WTC11 (cell line): ENCODE results near the gene HP1BP3. TPM values are rescaled to one million over a fixed set of nuclear protein-coding genes. Genes with fewer than 3 reads are reported as not detected.

Source experiments
- ATAC-seq: fragments of 200-7000 bp; cut with Tn5 transposase; 2 replicates; pipeline ENCODE4 v1.10.0; 2021; ENCODE audit warnings: mild to moderate bottlenecking, moderate library complexity
- CTCF ChIA-PET: fragments of 300-600 bp; sonication (Branson Sonifier 250); formaldehyde crosslinking; loops from one replicate; lab custom pipeline; 2021; ENCODE audit warnings: antibody characterized with exemption; lab: Charles Lee
- POLR2A ChIA-PET: fragments of 350-600 bp; sonication (Branson Sonifier 250); formaldehyde crosslinking; loops from one replicate; lab custom pipeline; 2021; ENCODE audit warnings: antibody characterized with exemption; lab: Charles Lee
- DNase-seq: peaks from one replicate; pipeline ENCODE4 v3.0.0; 2021; ENCODE audit warnings: low spot score
- H3K27ac Mint-ChIP-seq: 2 replicates; pipeline ENCODE4 v1.8.0; 2021; ENCODE audit warnings: mixed read lengths
- H3K27me3 Mint-ChIP-seq: 2 replicates; pipeline ENCODE4 v1.8.0; 2021; ENCODE audit warnings: low read depth, mild to moderate bottlenecking, moderate library complexity, mixed read lengths
- H3K36me3 Mint-ChIP-seq: 2 replicates; pipeline ENCODE4 v1.8.0; 2021; ENCODE audit warnings: mixed read lengths
- H3K4me1 Mint-ChIP-seq: 2 replicates; pipeline ENCODE4 v1.8.0; 2022; ENCODE audit warnings: mixed read lengths
- H3K4me3 Mint-ChIP-seq: 2 replicates; pipeline ENCODE4 v1.8.0; 2021; ENCODE audit warnings: mild to moderate bottlenecking, moderate library complexity, mixed read lengths
- H3K9me3 Mint-ChIP-seq: 2 replicates; pipeline ENCODE4 v1.8.0; 2021; ENCODE audit warnings: mixed read lengths
- ARID4B ChIP-seq: sonication (generic); formaldehyde crosslinking; IDR thresholded peaks from 2 replicates; pipeline ENCODE4 v1.8.0; 2023; ENCODE audit warnings: missing genetic modification reagents, mild to moderate bottlenecking, borderline replicate concordance
- ATF6 ChIP-seq: sonication (generic); formaldehyde crosslinking; IDR thresholded peaks from 2 replicates; pipeline ENCODE4 v1.8.1; 2023; ENCODE audit warnings: mild to moderate bottlenecking, missing genetic modification reagents
- E2F4 ChIP-seq: sonication (generic); formaldehyde crosslinking; IDR thresholded peaks from 2 replicates; pipeline ENCODE4 v1.8.1; 2022; ENCODE audit warnings: low read depth, mild to moderate bottlenecking, moderate library complexity, missing genetic modification reagents, borderline replicate concordance
- FOXJ3 ChIP-seq: sonication (generic); formaldehyde crosslinking; IDR thresholded peaks from 2 replicates; pipeline ENCODE4 v1.9.0; 2021; ENCODE audit warnings: missing genetic modification reagents, mild to moderate bottlenecking, borderline replicate concordance
- FOXP1 ChIP-seq: sonication (generic); formaldehyde crosslinking; IDR thresholded peaks from 2 replicates; pipeline ENCODE4 v1.8.0; 2022; ENCODE audit warnings: missing genetic modification reagents, mild to moderate bottlenecking, moderate library complexity, borderline replicate concordance
- KAT7 ChIP-seq: sonication (generic); formaldehyde crosslinking; IDR thresholded peaks from 2 replicates; pipeline ENCODE4 v1.8.1; 2023; ENCODE audit warnings: missing genetic modification reagents, mild to moderate bottlenecking, borderline replicate concordance
- MAX ChIP-seq: sonication (generic); formaldehyde crosslinking; IDR thresholded peaks from 2 replicates; pipeline ENCODE4 v1.8.0; 2022; ENCODE audit warnings: mild to moderate bottlenecking, missing genetic modification reagents
- MLX ChIP-seq: sonication (generic); formaldehyde crosslinking; IDR thresholded peaks from 2 replicates; pipeline ENCODE4 v1.8.1; 2023; ENCODE audit warnings: mild to moderate bottlenecking, missing genetic modification reagents, moderate library complexity
- NFATC4 ChIP-seq: fragments of 250-450 bp; sonication (Bioruptor Pico); IDR thresholded peaks from 2 replicates; pipeline ENCODE4 v1.9.0; 2021; ENCODE audit warnings: mild to moderate bottlenecking
- NFE2L1 ChIP-seq: sonication (generic); formaldehyde crosslinking; IDR thresholded peaks from 2 replicates; pipeline ENCODE4 v1.8.1; 2023; ENCODE audit warnings: missing genetic modification reagents
- NFYB ChIP-seq: sonication (generic); formaldehyde crosslinking; conservative IDR thresholded peaks from 2 replicates; pipeline ENCODE4 v1.8.0; 2022; ENCODE audit warnings: low read depth, missing genetic modification reagents
- PREB ChIP-seq: sonication (generic); formaldehyde crosslinking; IDR thresholded peaks from 2 replicates; pipeline ENCODE4 v1.8.1; 2022; ENCODE audit warnings: mild to moderate bottlenecking, missing genetic modification reagents, moderate library complexity, borderline replicate concordance
- RELA ChIP-seq: sonication (generic); formaldehyde crosslinking; IDR thresholded peaks from 2 replicates; pipeline ENCODE4 v1.8.1; 2022; ENCODE audit warnings: missing genetic modification reagents, mild to moderate bottlenecking, borderline replicate concordance
- SMAD4 ChIP-seq: sonication (generic); formaldehyde crosslinking; IDR thresholded peaks from 2 replicates; pipeline ENCODE4 v1.8.0; 2022; ENCODE audit warnings: mild to moderate bottlenecking, missing genetic modification reagents
- SOX15 ChIP-seq: fragments of 250-450 bp; sonication (Bioruptor Pico); IDR thresholded peaks from 2 replicates; pipeline ENCODE4 v1.9.0; 2021; ENCODE audit warnings: mild to moderate bottlenecking
- SP1 ChIP-seq: sonication (generic); formaldehyde crosslinking; conservative IDR thresholded peaks from 2 replicates; pipeline ENCODE4 v1.8.1; 2022; ENCODE audit warnings: missing genetic modification reagents
- USF1 ChIP-seq: sonication (generic); formaldehyde crosslinking; IDR thresholded peaks from 2 replicates; pipeline ENCODE4 v1.8.0; 2022; ENCODE audit warnings: mild to moderate bottlenecking, missing genetic modification reagents
- ZMAT4 ChIP-seq: fragments of 250-450 bp; sonication (Bioruptor Pico); IDR thresholded peaks from 2 replicates; pipeline ENCODE4 v1.9.0; 2021; ENCODE audit warnings: mild to moderate bottlenecking
- ZNF423 ChIP-seq: fragments of 250-450 bp; sonication (Bioruptor Pico); IDR thresholded peaks from 2 replicates; pipeline ENCODE4 v2.1.2; 2022; ENCODE audit warnings: mild to moderate bottlenecking, moderate library complexity
- total RNA-seq: library from RNA; stranded (reverse); gene quantifications from 3 replicates; pipeline ENCODE4 v1.2.3, GENCODE V29; 2021

Gene HP1BP3
- total RNA-seq, 1 experiment from 2014 or later = 121 TPM

GRCh38 chr1:20731057-20731991 lies 55.8 kb downstream of the HP1BP3 start:
- peaks cover 36% of the 10 kb centered on the region for H3K4me1 Mint-ChIP-seq
- DNase-seq (no peak), ATAC-seq (no peak)
- TF ChIP-seq ZNF423 (CRISPR knock-in tag) = 0 out of 2 replicates have a peak, but pooled peaks have one; percentile 25
- TF ChIP-seq FOXP1 (CRISPR knock-in tag) = peak; percentile 27; the same call in 1 of the 2 replicates
- TF ChIP-seq MLX (CRISPR knock-in tag) = no peak
- TF ChIP-seq ARID4B = 0 out of 2 replicates have a peak, but pooled peaks have one; percentile 3
- peak overlapping the region; percentile 75 for H3K4me3 Mint-ChIP-seq
- no peaks in the 10 kb centered on the region for H3K9me3 Mint-ChIP-seq
- CTCF ChIA-PET = interaction anchor here (0.7 to 9.0 kb wide), 6 partner anchors 13 to 524 kb away, joined by 3 to 124 read pairs (median 6); partner anchors contain the start of gene KIF17
- H3K27ac Mint-ChIP-seq = no peak overlapping the region
- peaks cover 55% of the 10 kb centered on the region for H3K27me3 Mint-ChIP-seq
- H3K36me3 Mint-ChIP-seq = no peaks in the 10 kb centered on the region
- POLR2A ChIA-PET = interaction anchor here (0.9 to 3.4 kb wide), 2 partner anchors 35 to 55 kb away, joined by 3 to 14 read pairs; partner anchors contain the start of gene HP1BP3

- Mint-ChIP-seq H3K27ac (no peak overlapping the region), H3K9me3 (no peaks in the 10 kb centered on the region), H3K4me3 (peak overlapping the region; percentile 75), H3K36me3 (no peaks in the 10 kb centered on the region), H3K27me3 (peaks cover 51% of the 10 kb centered on the region), H3K4me1 (peaks cover 36% of the 10 kb centered on the region)
- ChIA-PET POLR2A (interaction anchor here (0.9 to 3.4 kb wide), 2 partner anchors 34 to 56 kb away, joined by 3 to 14 read pairs; partner anchors contain the start of gene HP1BP3), CTCF (interaction anchor here (0.7 to 9.0 kb wide), 5 partner anchors 13 to 524 kb away, joined by 3 to 124 read pairs (median 5); partner anchors contain the start of gene KIF17)
- ATAC-seq = no peak
- DNase-seq = no peak
- TF ChIP-seq MAX (no peak), ZMAT4 (no peak), KAT7 (CRISPR knock-in tag) (no peak), FOXJ3 (CRISPR knock-in tag) (no peak), NFYB (CRISPR knock-in tag) (no peak), ATF6 (CRISPR knock-in tag) (no peak), USF1 (CRISPR knock-in tag) (no peak), PREB (CRISPR knock-in tag) (no peak), SMAD4 (no peak), E2F4 (CRISPR knock-in tag) (no peak), SOX15 (CRISPR knock-in tag) (no peak), NFATC4 (CRISPR knock-in tag) (no peak), SP1 (CRISPR knock-in tag) (no peak), NFE2L1 (no peak), RELA (CRISPR knock-in tag) (no peak)
These were observed 56.4 kb downstream of the HP1BP3 start for GRCh38 chr1:20730690-20731056.
